Airway epithelial cell (primary cell): ENCODE measurements around the gene CHP1. TPM values are rescaled to one million over a fixed set of nuclear protein-coding genes. Genes with fewer than 3 reads are reported as not detected.

Source experiments
- total RNA-seq: library from RNA; depleted of rRNA; stranded (reverse); fragments of >200 nt; gene quantifications from 2 replicates; pipeline ENCODE4 v1.2.3, GENCODE V29; 2015

The CHP1 gene
- 103 and 137 TPM in 2 replicates for total RNA-seq

GRCh38 chr15:41230650-41231421 lies at the start of gene CHP1, which contains the start of gene EXD1:
Gene CHP1 (plus strand): TSS chr15:41231268. CDS start chr15:41231383, 115 bp downstream.
Gene EXD1 (minus strand): TSS chr15:41230757. CDS start chr15:41226575, 4,182 bp downstream.

Other genes with a start within 250 kb of the CHP1 start
- gene INO80, start 115.0 kb upstream of the CHP1 start, total RNA-seq = 8.7 and 16.7 TPM in 2 replicates
- 0.28 TPM in 1 of 2 replicates, not detected in the other for gene EXD1, start 511 bp upstream of the CHP1 start, total RNA-seq
- 13.7 and 15.5 TPM in 2 replicates for gene OIP5, start 101.3 kb downstream of the CHP1 start, total RNA-seq
- gene NUSAP1, start 101.6 kb downstream of the CHP1 start, total RNA-seq = 54.1 and 56.6 TPM in 2 replicates
- gene NDUFAF1, start 171.2 kb downstream of the CHP1 start, total RNA-seq = 28.6 and 33.7 TPM in 2 replicates
- gene RTF1, start 185.8 kb downstream of the CHP1 start, total RNA-seq = 12.5 and 21.2 TPM in 2 replicates